ENCODE data around the gene PAQR4.

PAQR4 gene

GRCh38 chr16:3003582-3004270, 34.6 kb downstream of the PAQR4 start:
- H3K4me3 ChIP-seq (ENCODE audit: low read length) = 0 out of 2 replicates have a peak overlapping the region, but pooled peaks have one; percentile 43

DNA sequence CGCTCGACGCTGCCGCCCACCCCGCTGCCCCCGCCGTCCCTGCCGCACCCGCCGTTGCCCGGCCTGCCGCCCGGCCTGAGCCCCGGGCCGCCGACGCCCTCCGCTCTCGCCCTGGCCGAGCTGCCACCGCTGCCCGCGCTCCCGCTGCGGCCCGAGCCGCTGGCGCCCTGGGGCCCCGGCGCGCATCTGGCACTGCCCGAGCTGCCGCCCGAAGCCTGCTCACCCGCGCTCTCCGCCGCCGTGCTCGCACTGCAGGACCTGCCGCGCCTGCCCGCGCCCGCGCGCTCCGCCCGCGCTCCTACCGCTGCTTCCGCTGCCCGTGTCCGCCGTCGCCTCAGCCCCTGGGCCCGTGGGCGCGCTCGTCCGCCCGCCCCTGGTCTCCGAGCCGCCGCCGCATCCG, 35.2 kb downstream of the PAQR4 start:
- Histone ChIP-seq H2AFZ (ENCODE audit: low read depth, low read length) (no peak overlapping the region), H3K9me3 (ENCODE audit: insufficient read depth, low read length) (no peaks in the 10 kb centered on the region), H3K4me3 (ENCODE audit: low read length) (peak overlapping the region; percentile 43; the same call in 1 of the 2 replicates), H3K4me1 (ENCODE audit: low read length) (0 out of 2 replicates have a peak, but pooled peaks cover 3% of the 10 kb centered on the region), H3K27me3 (ENCODE audit: low read depth, low read length) (peaks cover 39% of the 10 kb centered on the region), H3K9ac (ENCODE audit: low read length) (no peak overlapping the region), H3K4me2 (ENCODE audit: low read length) (no peak overlapping the region), H4K20me1 (ENCODE audit: insufficient read depth, low read length) (no peaks in the 10 kb centered on the region), H3K79me2 (ENCODE audit: low read length) (no peaks in the 10 kb centered on the region), H3K36me3 (replicated peaks; ENCODE audit: low read depth, low read length) (no peaks in the 10 kb centered on the region), H3K27ac (ENCODE audit: low read length) (no peak overlapping the region)
- TF ChIP-seq CTCF (IDR thresholded peaks at IDR 0.05; ENCODE audit: low read depth, low read length) = no peak
- TF ChIP-seq EZH2phosphoT487 (IDR thresholded peaks at IDR 0.05; ENCODE audit: low read depth) = no peak

More at GRCh38 chr16:3003582-3004270, 34.6 kb downstream of the PAQR4 start:
- H3K36me3 ChIP-seq (replicated peaks; ENCODE audit: low read depth, low read length) = no peaks in the 10 kb centered on the region
- no peaks in the 10 kb centered on the region for H3K9me3 ChIP-seq (ENCODE audit: insufficient read depth, low read length)
- H3K79me2 ChIP-seq (ENCODE audit: low read length) = no peaks in the 10 kb centered on the region
- no peak overlapping the region for H3K27ac ChIP-seq (ENCODE audit: low read length)
- H3K27me3 ChIP-seq (ENCODE audit: low read depth, low read length) = peaks cover 44% of the 10 kb centered on the region
- peak overlapping the region; percentile 30 for H3K4me2 ChIP-seq (ENCODE audit: low read length)
- peak; percentile 58 for TF ChIP-seq CTCF (IDR thresholded peaks at IDR 0.05; ENCODE audit: low read depth, low read length)
- no peak for TF ChIP-seq EZH2phosphoT487 (IDR thresholded peaks at IDR 0.05; ENCODE audit: low read depth)
- 0 out of 2 replicates have a peak, but pooled peaks cover 3% of the 10 kb centered on the region for H3K4me1 ChIP-seq (ENCODE audit: low read length)
- H3K9ac ChIP-seq (ENCODE audit: low read length) = no peak overlapping the region
- H2AFZ ChIP-seq (ENCODE audit: low read depth, low read length) = no peak overlapping the region
- no peaks in the 10 kb centered on the region for H4K20me1 ChIP-seq (ENCODE audit: insufficient read depth, low read length)

DNA sequence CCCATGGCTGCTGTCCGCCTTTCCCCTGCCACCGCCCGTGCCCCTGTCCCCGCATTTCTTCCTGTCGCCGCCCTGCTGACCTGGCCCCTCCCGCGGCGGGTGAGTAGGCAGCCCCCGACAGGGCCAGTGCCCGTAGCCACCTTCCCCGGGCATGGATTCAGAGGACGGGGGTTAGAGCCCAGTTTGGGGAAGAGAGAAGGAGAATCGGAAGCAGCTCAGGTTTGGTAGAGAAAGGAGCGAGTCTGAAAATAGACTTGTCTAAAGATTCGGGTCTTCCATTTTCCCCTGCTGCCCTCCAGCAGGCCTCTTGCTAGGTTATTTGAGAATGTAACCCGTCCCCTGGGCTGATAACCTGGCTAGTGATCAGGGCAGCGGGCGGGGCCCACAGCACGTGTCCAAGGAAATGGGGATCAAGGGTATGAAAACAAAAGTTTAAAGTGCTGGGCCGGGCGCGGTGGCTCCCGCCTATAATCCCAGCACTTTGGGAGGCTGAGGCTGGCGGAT, 35.7 kb downstream of the PAQR4 start:
- H3K36me3 ChIP-seq (replicated peaks; ENCODE audit: low read depth, low read length) = no peaks in the 10 kb centered on the region
- TF ChIP-seq EZH2phosphoT487 (IDR thresholded peaks at IDR 0.05; ENCODE audit: low read depth) (no peak), CTCF (IDR thresholded peaks at IDR 0.05; ENCODE audit: low read depth, low read length) (no peak)
- peak overlapping the region; percentile 71 for H3K4me2 ChIP-seq (ENCODE audit: low read length)
- no peaks in the 10 kb centered on the region for H4K20me1 ChIP-seq (ENCODE audit: insufficient read depth, low read length)
- peak overlapping the region; percentile 22; the same call in 1 of the 2 replicates for H3K9ac ChIP-seq (ENCODE audit: low read length)
- H3K4me3 ChIP-seq (ENCODE audit: low read length) = peak overlapping the region; percentile 80
- H2AFZ ChIP-seq (ENCODE audit: low read depth, low read length) = peak overlapping the region; percentile 74
- 0 out of 2 replicates have a peak, but pooled peaks cover 3% of the 10 kb centered on the region for H3K4me1 ChIP-seq (ENCODE audit: low read length)
- no peaks in the 10 kb centered on the region for H3K79me2 ChIP-seq (ENCODE audit: low read length)
- peaks cover 37% of the 10 kb centered on the region for H3K27me3 ChIP-seq (ENCODE audit: low read depth, low read length)
- H3K9me3 ChIP-seq (ENCODE audit: insufficient read depth, low read length) = no peaks in the 10 kb centered on the region
- H3K27ac ChIP-seq (ENCODE audit: low read length) = no peak overlapping the region

- H3K9me3 ChIP-seq (ENCODE audit: insufficient read depth, low read length) = no peaks in the 10 kb centered on the region
- TF ChIP-seq EZH2phosphoT487 (IDR thresholded peaks at IDR 0.05; ENCODE audit: low read depth) = no peak
- TF ChIP-seq CTCF (IDR thresholded peaks at IDR 0.05; ENCODE audit: low read depth, low read length) = no peak
- no peak overlapping the region for H3K9ac ChIP-seq (ENCODE audit: low read length)
- no peak overlapping the region for H3K4me2 ChIP-seq (ENCODE audit: low read length)
- H3K27me3 ChIP-seq (ENCODE audit: low read depth, low read length) = peaks cover 39% of the 10 kb centered on the region
- no peak overlapping the region for H3K4me3 ChIP-seq (ENCODE audit: low read length)
- no peaks in the 10 kb centered on the region for H3K36me3 ChIP-seq (replicated peaks; ENCODE audit: low read depth, low read length)
- H3K4me1 ChIP-seq (ENCODE audit: low read length) = 0 out of 2 replicates have a peak, but pooled peaks cover 3% of the 10 kb centered on the region
- H4K20me1 ChIP-seq (ENCODE audit: insufficient read depth, low read length) = no peaks in the 10 kb centered on the region
- no peak overlapping the region for H3K27ac ChIP-seq (ENCODE audit: low read length)
- H2AFZ ChIP-seq (ENCODE audit: low read depth, low read length) = no peak overlapping the region
- H3K79me2 ChIP-seq (ENCODE audit: low read length) = no peaks in the 10 kb centered on the region
Observed at GRCh38 chr16:3007059-3007956, 38.2 kb downstream of the PAQR4 start.

Measured in OCI-LY3 (cell line).